DMS114 treated with DMSO at 0.1 percent for 48 hours (cell line): ENCODE data around the gene EPB41L4B.
"Not testable (repeated sequence)": the region's sequence is repeated elsewhere in the genome, so short reads cannot be mapped to it uniquely, and the experiment has no call there.

Experiments used
- DNase-seq: peaks from one replicate; lab custom pipeline; 2025; ENCODE audit not compliant: unreplicated experiment; lab: John Stamatoyannopoulos, UW

Gene EPB41L4B

GRCh38 chr9:109301012-109301411 is 19.8 kb downstream of the EPB41L4B start:
- DNase-seq, result no peak

DNA sequence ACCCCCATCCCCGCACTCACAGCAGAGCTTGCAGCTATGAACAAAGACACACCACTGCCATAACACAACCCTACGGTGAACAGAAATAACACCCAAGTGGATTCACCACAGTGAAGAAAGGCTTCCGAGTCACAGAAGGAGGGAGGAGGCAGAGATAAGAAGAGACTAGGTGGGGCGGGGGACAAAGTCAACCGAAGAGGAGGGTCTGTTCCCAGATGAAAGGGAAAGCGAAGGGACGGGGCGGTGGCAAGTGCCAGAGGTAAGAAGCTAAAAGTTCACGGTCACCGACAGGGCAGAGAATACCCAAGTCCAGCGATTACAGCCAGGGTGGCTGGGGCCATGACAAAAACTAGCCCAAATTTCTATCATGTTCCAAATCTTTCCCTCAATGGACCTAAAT is 21.0 kb downstream of the EPB41L4B start:
- DNase-seq, result no peak

DNA sequence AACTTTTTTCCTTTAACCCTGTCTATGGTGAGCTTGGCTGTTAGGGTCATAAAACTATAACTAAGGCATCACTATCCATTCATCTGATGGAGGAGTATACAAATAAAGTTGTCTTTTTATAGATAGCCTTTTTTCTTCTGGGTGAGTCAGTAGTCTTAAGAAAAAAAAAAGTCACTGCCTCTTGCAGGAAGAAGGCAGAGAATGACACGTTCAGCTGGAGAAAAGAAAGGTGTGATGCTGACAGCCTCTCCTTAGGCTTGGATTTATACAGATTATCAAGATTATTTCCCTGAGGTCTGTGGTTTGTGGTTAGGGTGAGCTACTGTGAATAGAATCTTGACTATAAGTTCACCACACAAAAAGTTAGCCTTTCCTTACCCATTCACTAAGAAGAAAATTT is 23.0 kb downstream of the EPB41L4B start:
- DNase-seq, result no peak

DNA sequence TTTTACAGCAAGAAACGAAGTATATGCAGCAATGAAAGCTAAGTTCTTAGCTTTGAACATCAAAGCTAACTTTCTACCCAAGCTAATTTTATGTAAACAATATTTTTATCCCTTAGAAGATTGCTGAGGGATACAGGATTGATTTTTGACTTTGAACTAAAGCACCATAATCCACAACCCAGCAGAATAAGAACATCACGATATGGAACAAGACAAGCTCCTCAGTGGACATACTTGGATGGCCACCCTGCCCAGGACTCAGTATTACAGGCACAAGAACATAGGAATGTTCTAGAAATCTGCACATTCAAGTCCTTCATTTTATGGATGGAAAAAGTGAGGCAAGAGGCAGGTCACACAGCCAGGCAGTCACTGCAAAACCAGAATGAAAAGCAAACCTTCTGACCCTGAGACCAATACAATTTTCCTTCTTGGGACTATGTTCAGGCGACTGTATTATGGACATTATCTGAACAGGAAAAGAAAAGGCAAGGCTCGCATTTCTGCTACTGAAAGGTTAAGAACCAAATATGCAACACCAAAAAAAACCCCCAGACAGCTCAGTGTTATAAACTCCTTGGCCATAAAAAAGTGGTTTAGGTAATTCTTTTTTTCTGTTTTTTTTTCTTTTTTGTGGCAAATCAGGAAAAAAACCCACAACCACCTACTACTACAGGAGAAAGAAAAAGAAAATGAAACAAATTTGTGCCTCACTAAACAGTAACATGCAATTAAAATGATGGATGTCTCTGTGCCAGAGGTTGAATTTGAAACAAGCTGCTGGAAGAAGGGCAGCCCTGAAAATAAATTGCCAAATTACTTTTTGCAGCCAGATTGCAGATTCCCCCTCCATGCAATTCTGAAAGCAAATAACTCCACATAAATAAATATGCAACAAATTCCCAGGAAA is 25.4 kb downstream of the EPB41L4B start:
- no peak for DNase-seq

GRCh38 chr9:109290385-109290784 is 30.5 kb downstream of the EPB41L4B start:
- DNase-seq, result no peak

GRCh38 chr9:109289931-109290330 is 30.9 kb downstream of the EPB41L4B start:
- no peak for DNase-seq

DNA sequence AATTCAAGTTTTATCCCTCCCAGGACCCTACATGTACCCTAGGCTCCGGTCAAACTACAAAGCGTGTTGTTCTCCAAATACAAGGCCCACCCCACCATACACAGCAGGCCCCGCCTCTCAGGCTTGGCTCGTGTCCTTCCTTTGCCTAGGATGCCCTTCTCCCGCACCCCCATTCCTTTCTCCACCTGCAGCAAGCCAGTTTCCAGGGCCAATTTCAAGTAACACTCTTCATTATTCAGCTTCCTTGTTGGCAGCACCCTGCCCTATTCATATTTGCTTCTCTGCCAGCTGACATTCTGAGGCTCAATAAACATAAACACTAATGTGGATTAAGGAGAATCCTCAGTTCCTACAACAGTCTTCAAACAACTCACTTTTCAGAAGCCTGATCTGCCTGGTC is 31.7 kb downstream of the EPB41L4B start:
- no peak for DNase-seq

DNA sequence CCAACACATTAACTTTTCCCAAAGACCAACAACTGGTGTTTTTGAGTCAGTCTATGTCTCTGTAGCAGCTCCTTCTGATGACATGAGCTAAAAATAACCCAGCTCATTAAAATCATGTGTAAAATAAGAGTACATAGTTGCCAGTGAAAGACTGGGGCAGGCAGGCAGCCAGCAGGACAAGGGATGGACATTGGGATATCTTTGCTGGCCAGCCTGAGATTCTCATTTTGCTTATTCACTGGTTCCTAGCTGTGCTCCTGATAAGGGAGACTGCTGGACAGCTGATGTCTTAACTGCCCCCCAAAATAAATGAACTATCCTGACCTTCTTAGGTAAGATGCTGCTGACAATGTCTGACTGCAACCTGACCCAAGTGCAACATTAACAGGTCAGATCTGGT is 33.9 kb downstream of the EPB41L4B start:
- no peak for DNase-seq

GRCh38 chr9:109286571-109286977 is 34.3 kb downstream of the EPB41L4B start:
- no peak for DNase-seq

DNA sequence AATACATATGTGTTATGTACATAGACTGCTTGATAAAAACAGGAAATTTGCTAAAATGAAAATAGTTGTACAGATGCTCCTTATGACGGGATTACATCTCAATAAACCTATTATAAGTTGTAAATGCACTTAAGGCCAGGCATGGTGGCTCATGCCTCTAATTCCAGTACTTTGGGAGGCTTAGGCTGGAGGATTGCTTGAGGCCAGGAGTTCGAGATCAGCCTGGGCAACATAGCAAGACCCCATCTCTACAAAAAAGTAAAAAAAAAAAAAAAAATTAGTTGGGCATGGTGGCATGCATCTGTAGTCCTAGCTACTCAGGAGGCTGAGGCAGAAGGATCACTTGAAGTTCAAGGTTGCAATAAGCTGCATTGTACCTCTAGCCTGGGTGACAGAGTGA is 37.2 kb downstream of the EPB41L4B start:
- DNase-seq, result not testable (repeated sequence)

GRCh38 chr9:109283012-109283411 is 37.8 kb downstream of the EPB41L4B start:
- DNase-seq, result no peak

GRCh38 chr9:109282302-109282701 is 38.6 kb downstream of the EPB41L4B start:
- no peak for DNase-seq

DNA sequence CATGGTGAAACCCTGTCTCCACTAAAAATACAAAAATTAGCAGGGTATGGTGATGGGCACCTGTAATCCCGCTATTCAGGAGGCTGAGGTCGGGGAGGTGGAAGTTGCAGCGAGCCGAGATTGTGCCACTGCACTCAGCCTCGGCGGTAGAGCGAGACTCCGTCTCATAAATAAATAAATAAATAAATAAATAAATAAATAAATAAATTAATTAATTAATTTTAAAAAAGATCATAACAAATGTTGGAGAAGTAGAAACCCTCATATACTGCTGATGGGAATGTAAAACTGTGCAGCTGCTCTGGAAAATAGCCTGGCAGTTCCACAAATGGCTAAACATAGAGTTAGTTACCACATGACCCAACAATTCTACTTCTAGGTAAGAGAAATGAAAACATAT is 39.3 kb downstream of the EPB41L4B start:
- DNase-seq, result no peak

GRCh38 chr9:109278848-109279247 is 42.0 kb downstream of the EPB41L4B start:
- DNase-seq, result no peak

DNA sequence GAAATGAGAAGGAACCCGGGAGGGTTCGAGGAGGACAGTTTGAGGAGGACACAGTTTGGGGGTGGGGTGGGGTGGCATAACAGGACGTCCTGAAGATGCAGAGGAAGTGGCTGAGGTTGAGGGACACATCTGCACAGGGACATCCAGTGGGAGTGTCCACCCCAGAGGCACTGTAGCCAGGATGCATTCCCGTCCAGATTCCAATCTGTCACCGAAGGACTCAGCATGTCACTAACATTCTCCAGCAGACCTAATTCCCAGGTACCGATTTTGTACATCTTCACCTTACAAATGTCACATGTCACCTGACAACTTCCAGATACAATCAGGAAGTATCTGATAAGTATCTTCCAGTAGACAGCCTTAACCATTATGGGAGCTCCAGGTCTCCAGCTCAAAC is 42.6 kb downstream of the EPB41L4B start:
- no peak for DNase-seq

DNA sequence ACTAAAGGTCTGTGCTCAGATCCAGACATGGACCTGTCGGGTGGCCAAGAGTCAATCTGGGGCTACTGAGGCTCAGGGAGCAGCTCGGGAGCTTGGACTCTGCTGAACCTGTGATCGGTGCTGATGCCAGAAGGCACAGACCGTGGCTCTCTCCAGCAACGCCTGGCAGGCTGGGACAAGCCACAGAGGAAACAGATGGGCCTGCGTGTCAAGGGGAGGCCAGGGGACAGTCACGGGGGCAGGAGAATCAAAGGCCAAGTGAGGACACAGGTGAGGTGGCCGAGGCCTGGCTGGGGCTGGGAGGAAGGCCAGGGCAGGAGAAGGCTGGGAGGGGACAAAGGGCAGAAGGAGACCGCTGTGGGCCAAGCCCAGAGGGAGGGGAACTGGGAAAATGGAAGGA is 43.4 kb downstream of the EPB41L4B start:
- no peak for DNase-seq

GRCh38 chr9:109276469-109277440 is 44.1 kb downstream of the EPB41L4B start:
- DNase-seq, result no peak

GRCh38 chr9:109274884-109275730 is 45.8 kb downstream of the EPB41L4B start:
- DNase-seq, result no peak

DNA sequence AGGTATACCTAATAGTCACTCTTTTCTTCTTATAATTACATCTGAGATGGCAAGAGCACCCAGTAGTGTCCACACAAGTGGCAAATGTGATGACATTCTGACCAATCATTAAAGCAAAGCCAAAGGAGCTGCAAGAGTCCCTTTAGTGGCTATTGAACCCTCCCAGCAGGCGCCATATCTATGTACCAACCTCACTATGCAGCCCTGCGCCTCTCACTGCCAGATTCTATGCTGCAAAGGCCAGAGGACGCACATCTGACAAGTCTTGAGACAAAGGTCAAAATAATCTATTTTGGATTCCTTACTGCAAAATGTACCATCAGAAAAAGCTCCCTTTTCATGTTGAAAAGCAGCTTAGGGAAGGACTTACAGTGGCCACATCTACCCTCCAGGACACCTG is 47.0 kb downstream of the EPB41L4B start:
- DNase-seq, result no peak

DNA sequence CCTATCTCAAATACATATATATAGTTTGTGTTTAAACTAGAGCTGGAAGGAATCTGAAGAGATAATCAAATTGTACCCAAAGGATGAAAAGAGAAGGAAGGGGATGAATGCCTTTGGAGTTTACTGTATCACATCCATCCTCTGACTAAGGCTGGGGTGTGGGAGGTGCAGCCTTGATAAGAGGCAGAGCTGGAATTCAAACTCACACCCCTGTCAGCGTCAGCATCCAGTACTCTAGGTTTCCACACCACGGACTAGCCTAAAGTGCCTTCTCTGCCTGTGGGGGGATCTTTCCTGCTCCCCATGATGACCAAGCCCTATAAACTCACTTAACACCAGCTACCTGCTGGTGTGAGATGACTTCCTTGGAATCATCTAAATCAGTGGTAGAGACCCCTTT is 48.1 kb downstream of the EPB41L4B start:
- no peak for DNase-seq

DNA sequence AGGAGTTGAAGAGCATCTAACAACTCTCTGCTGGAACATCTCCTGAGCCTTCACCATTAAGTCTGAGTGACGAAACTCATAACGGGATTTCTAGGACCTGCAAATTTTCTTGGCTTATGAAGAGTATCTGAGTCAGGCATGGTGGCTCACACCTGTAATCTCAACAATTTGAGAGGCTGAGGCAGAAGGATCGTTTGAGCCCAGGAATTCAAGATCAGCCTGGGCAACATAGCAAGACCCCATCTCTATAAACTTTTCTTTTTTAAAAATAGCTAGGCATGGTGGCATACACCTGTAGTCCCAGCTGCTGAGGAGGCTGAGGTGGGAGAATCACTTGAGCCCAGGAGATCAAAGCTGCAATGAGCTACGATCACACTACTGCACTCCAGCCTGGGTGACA is 48.8 kb downstream of the EPB41L4B start:
- no peak for DNase-seq
